ENCODE data around the gene KRT4. TPM values are rescaled to one million over a fixed set of nuclear protein-coding genes. Genes with fewer than 3 reads are reported as not detected.
A peak's percentile ranks its signal among the peaks of the same experiment; 100 is the strongest.

KRT4 gene
- total and polyA plus RNA-seq, 5 donors from 2014 or later = not detected

- Histone ChIP-seq H3K36me3 (ENCODE audit: control insufficient read depth, insufficient read depth, low read length) (no peaks in the 10 kb centered on the region), H3K4me1 (ENCODE audit: control insufficient read depth, insufficient read depth, low read length, poor library complexity, severe bottlenecking) (no peaks in the 10 kb centered on the region), H3K27me3 (ENCODE audit: control insufficient read depth, insufficient read depth, low read length) (no peaks in the 10 kb centered on the region), H3K4me3 (ENCODE audit: low read depth, low read length) (no peak overlapping the region), H3K9me3 (ENCODE audit: control insufficient read depth in 2 of 2, low read length in 2 of 2) (no peaks in the 10 kb centered on the region), H3K27ac (ENCODE audit: insufficient read depth, low read length, poor library complexity, severe bottlenecking) (no peak overlapping the region)
- DNase-seq (no peak), ATAC-seq (ENCODE audit: low read depth in 2 of 2) (no peak)
- no peaks in the 10 kb centered on the region for H3K4me1 Mint-ChIP-seq
- H3K27ac Mint-ChIP-seq = no peak overlapping the region
- H3K36me3 Mint-ChIP-seq = no peaks in the 10 kb centered on the region
- no peak overlapping the region for H3K4me3 Mint-ChIP-seq
- no peaks in the 10 kb centered on the region for H3K27me3 Mint-ChIP-seq
- H3K9me3 Mint-ChIP-seq = no peaks in the 10 kb centered on the region
Observed at GRCh38 chr12:52844386-52844785, 30.5 kb upstream of the KRT4 start.

GRCh38 chr12:52839436-52840105 is 25.7 kb upstream of the KRT4 start:
- Mint-ChIP-seq H3K4me1 (peaks cover 0 to 6% (median 0%) of the 10 kb centered on the region in 4 donors), H3K36me3 (no peaks in the 10 kb centered on the region), H3K9me3 (peaks cover 0 to 4% (median 0%) of the 10 kb centered on the region in 7 donors), H3K27ac (peak overlapping the region in 1 of 3 donors; percentile 41), H3K4me3 (no peak overlapping the region), H3K27me3 (no peaks in the 10 kb centered on the region)
- H3K9me3 ChIP-seq (ENCODE audit: control insufficient read depth in 2 of 2, low read length in 2 of 2) = no peaks in the 10 kb centered on the region
- ATAC-seq (ENCODE audit: low read depth in 2 of 2) (no peak), DNase-seq (no peak)
- H3K36me3 ChIP-seq (ENCODE audit: control insufficient read depth, insufficient read depth, low read length) = no peaks in the 10 kb centered on the region
- H3K27ac ChIP-seq (ENCODE audit: insufficient read depth, low read length, poor library complexity, severe bottlenecking) = no peak overlapping the region
- H3K4me1 ChIP-seq (ENCODE audit: control insufficient read depth, insufficient read depth, low read length, poor library complexity, severe bottlenecking) = no peaks in the 10 kb centered on the region
- peaks cover 2% of the 10 kb centered on the region for H3K27me3 ChIP-seq (ENCODE audit: control insufficient read depth, insufficient read depth, low read length)
- H3K4me3 ChIP-seq (ENCODE audit: low read depth, low read length) = no peak overlapping the region

- no peak for DNase-seq
- Mint-ChIP-seq H3K36me3 (no peaks in the 10 kb centered on the region), H3K4me1 (peaks cover 0 to 6% (median 0%) of the 10 kb centered on the region in 4 donors), H3K4me3 (no peak overlapping the region), H3K27me3 (no peaks in the 10 kb centered on the region), H3K9me3 (peaks cover 0 to 4% (median 0%) of the 10 kb centered on the region in 7 donors), H3K27ac (peak overlapping the region; percentile 26 to 85 (median 41))
- Histone ChIP-seq H3K36me3 (ENCODE audit: control insufficient read depth, insufficient read depth, low read length) (no peaks in the 10 kb centered on the region), H3K4me3 (ENCODE audit: low read depth, low read length) (no peak overlapping the region), H3K4me1 (ENCODE audit: control insufficient read depth, insufficient read depth, low read length, poor library complexity, severe bottlenecking) (no peaks in the 10 kb centered on the region), H3K27ac (ENCODE audit: insufficient read depth, low read length, poor library complexity, severe bottlenecking) (no peak overlapping the region), H3K9me3 (ENCODE audit: control insufficient read depth in 2 of 2, low read length in 2 of 2) (no peaks in the 10 kb centered on the region), H3K27me3 (ENCODE audit: control insufficient read depth, insufficient read depth, low read length) (peaks cover 2% of the 10 kb centered on the region)
- ATAC-seq (ENCODE audit: low read depth in 2 of 2) = no peak
Observed at GRCh38 chr12:52838609-52839435, 24.9 kb upstream of the KRT4 start.

DNA sequence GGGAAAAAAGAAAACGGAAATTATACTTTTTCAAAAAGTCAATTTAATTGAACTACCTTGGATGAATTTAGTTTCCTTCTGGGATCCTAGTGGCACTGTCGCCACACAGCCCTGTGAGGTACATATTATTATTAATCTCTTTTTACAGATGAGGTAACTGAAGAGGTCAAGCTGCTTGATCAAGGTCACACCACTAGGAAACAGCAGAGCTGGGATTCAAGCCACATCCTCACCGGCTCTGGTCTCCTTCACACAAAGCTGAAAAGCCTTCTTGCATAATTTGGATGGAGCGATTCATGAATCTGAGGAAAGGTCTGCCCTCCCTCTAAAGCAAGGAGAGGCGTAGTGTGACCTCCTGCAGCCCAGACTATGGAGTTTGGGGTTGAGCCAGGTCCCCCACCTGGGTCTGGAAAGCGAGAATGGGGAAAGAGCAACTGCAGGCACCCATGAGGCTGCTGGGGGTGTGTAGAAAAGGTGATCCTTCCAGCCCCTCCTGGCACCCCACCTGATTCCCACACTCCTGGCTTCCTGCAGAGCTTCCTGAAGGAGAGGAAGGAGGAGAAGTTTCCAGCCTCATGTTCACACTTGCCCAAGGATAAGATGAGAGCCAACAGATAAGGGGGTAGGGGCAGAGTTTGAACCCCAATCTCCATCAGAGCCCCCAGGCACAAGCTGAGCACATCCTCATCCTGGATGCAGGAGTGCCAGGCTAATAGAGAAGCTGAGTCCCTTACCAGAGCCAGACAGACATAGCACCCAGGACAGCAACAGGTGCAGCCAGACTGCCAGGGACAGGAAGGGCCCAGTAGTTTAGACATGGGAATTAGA is 24.1 kb upstream of the KRT4 start:
- H3K4me1 Mint-ChIP-seq = peaks cover 0 to 6% (median 0%) of the 10 kb centered on the region in 4 donors
- no peaks in the 10 kb centered on the region for H3K27me3 Mint-ChIP-seq
- H3K9me3 ChIP-seq (ENCODE audit: control insufficient read depth in 2 of 2, low read length in 2 of 2) = no peaks in the 10 kb centered on the region
- no peaks in the 10 kb centered on the region for H3K36me3 ChIP-seq (ENCODE audit: control insufficient read depth, insufficient read depth, low read length)
- no peaks in the 10 kb centered on the region for H3K36me3 Mint-ChIP-seq
- no peak overlapping the region for H3K4me3 ChIP-seq (ENCODE audit: low read depth, low read length)
- H3K27ac Mint-ChIP-seq = peak overlapping the region in 2 of 3 donors; percentile 26 to 85
- H3K4me1 ChIP-seq (ENCODE audit: control insufficient read depth, insufficient read depth, low read length, poor library complexity, severe bottlenecking) = no peaks in the 10 kb centered on the region
- ATAC-seq (ENCODE audit: low read depth in 2 of 2) (no peak), DNase-seq (no peak)
- H3K9me3 Mint-ChIP-seq = peaks cover 0 to 4% (median 0%) of the 10 kb centered on the region in 7 donors
- no peak overlapping the region for H3K4me3 Mint-ChIP-seq
- peaks cover 2% of the 10 kb centered on the region for H3K27me3 ChIP-seq (ENCODE audit: control insufficient read depth, insufficient read depth, low read length)
- no peak overlapping the region for H3K27ac ChIP-seq (ENCODE audit: insufficient read depth, low read length, poor library complexity, severe bottlenecking)

DNA sequence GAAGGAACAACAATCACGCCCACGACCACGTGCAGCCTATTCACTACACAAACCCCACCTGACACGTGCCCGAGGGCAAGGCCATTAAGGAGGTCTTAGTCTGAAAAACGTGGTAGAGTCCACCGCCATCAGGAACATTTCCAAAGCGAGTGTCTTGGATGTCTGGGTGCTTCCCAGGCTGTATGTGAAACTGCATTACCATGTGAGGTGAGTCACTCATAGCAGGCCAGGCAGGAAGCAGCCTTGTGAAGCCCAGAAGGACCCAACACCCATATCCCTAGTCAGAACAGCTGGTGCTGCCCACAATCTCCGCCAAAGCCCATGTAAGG is 23.5 kb upstream of the KRT4 start:
- H3K36me3 Mint-ChIP-seq = no peaks in the 10 kb centered on the region
- peaks cover 0 to 4% (median 0%) of the 10 kb centered on the region in 7 donors for H3K9me3 Mint-ChIP-seq
- H3K27me3 Mint-ChIP-seq = no peaks in the 10 kb centered on the region
- DNase-seq (no peak), ATAC-seq (ENCODE audit: low read depth in 2 of 2) (no peak)
- Histone ChIP-seq H3K4me1 (ENCODE audit: control insufficient read depth, insufficient read depth, low read length, poor library complexity, severe bottlenecking) (no peaks in the 10 kb centered on the region), H3K4me3 (ENCODE audit: low read depth, low read length) (no peak overlapping the region), H3K27ac (ENCODE audit: insufficient read depth, low read length, poor library complexity, severe bottlenecking) (no peak overlapping the region), H3K27me3 (ENCODE audit: control insufficient read depth, insufficient read depth, low read length) (peaks cover 2% of the 10 kb centered on the region), H3K9me3 (ENCODE audit: control insufficient read depth in 2 of 2, low read length in 2 of 2) (no peaks in the 10 kb centered on the region), H3K36me3 (ENCODE audit: control insufficient read depth, insufficient read depth, low read length) (no peaks in the 10 kb centered on the region)
- no peak overlapping the region for H3K4me3 Mint-ChIP-seq
- no peak overlapping the region for H3K27ac Mint-ChIP-seq
- H3K4me1 Mint-ChIP-seq = peaks cover 0 to 6% (median 0%) of the 10 kb centered on the region in 4 donors

- DNase-seq (no peak), ATAC-seq (ENCODE audit: low read depth in 2 of 2) (no peak)
- H3K36me3 ChIP-seq (ENCODE audit: control insufficient read depth, insufficient read depth, low read length) = no peaks in the 10 kb centered on the region
- H3K9me3 ChIP-seq (ENCODE audit: control insufficient read depth in 2 of 2, low read length in 2 of 2) = no peaks in the 10 kb centered on the region
- Mint-ChIP-seq H3K4me3 (no peak overlapping the region), H3K4me1 (peaks cover 0 to 6% (median 0%) of the 10 kb centered on the region in 4 donors), H3K9me3 (peaks cover 0 to 4% (median 0%) of the 10 kb centered on the region in 7 donors), H3K27me3 (no peaks in the 10 kb centered on the region), H3K36me3 (no peaks in the 10 kb centered on the region), H3K27ac (no peak overlapping the region)
- H3K27ac ChIP-seq (ENCODE audit: insufficient read depth, low read length, poor library complexity, severe bottlenecking) = no peak overlapping the region
- H3K4me3 ChIP-seq (ENCODE audit: low read depth, low read length) = no peak overlapping the region
- peaks cover 2% of the 10 kb centered on the region for H3K27me3 ChIP-seq (ENCODE audit: control insufficient read depth, insufficient read depth, low read length)
- H3K4me1 ChIP-seq (ENCODE audit: control insufficient read depth, insufficient read depth, low read length, poor library complexity, severe bottlenecking) = no peaks in the 10 kb centered on the region
Observed at GRCh38 chr12:52836491-52837412, 22.8 kb upstream of the KRT4 start.

DNA sequence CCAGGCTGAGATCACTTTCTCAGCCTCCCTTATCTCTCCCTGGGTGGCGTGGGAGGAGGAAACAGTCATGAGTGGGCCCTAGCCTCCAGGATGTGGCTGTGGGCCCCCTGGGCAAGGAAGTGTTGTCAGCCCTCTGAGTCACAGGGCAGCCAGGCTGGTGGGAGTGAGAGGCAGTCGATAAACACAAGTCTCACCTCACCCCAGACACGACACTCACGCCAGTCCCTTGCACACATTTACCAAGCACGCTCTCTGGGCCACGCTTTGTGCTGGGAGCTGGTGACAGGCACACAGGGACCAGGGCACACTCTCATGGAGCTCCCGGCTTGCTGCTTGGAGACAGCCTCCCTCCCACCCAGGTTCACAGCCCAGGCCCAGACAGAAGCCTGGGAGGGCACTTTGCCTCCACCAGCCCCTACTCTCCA is 22.1 kb upstream of the KRT4 start:
- H3K27me3 ChIP-seq (ENCODE audit: control insufficient read depth, insufficient read depth, low read length) = peaks cover 2% of the 10 kb centered on the region
- H3K9me3 ChIP-seq (ENCODE audit: control insufficient read depth in 2 of 2, low read length in 2 of 2) = no peaks in the 10 kb centered on the region
- no peaks in the 10 kb centered on the region for H3K36me3 Mint-ChIP-seq
- H3K4me1 Mint-ChIP-seq = peaks cover 0 to 6% (median 0%) of the 10 kb centered on the region in 4 donors
- no peak overlapping the region for H3K4me3 Mint-ChIP-seq
- H3K27ac Mint-ChIP-seq = no peak overlapping the region
- H3K27me3 Mint-ChIP-seq = no peaks in the 10 kb centered on the region
- DNase-seq (peak in 1 of 3 donors; percentile 10), ATAC-seq (ENCODE audit: low read depth in 2 of 2) (no peak)
- H3K4me1 ChIP-seq (ENCODE audit: control insufficient read depth, insufficient read depth, low read length, poor library complexity, severe bottlenecking) = no peaks in the 10 kb centered on the region
- H3K36me3 ChIP-seq (ENCODE audit: control insufficient read depth, insufficient read depth, low read length) = no peaks in the 10 kb centered on the region
- H3K4me3 ChIP-seq (ENCODE audit: low read depth, low read length) = no peak overlapping the region
- no peak overlapping the region for H3K27ac ChIP-seq (ENCODE audit: insufficient read depth, low read length, poor library complexity, severe bottlenecking)
- H3K9me3 Mint-ChIP-seq = peaks cover 0 to 4% (median 0%) of the 10 kb centered on the region in 7 donors

All from CD4-positive, CD25-positive, alpha-beta regulatory T cell (primary cell).